ENCODE results near the gene KLHDC3. TPM values are rescaled to one million over a fixed set of nuclear protein-coding genes. Genes with fewer than 3 reads are reported as not detected.

KLHDC3 gene, protein sequence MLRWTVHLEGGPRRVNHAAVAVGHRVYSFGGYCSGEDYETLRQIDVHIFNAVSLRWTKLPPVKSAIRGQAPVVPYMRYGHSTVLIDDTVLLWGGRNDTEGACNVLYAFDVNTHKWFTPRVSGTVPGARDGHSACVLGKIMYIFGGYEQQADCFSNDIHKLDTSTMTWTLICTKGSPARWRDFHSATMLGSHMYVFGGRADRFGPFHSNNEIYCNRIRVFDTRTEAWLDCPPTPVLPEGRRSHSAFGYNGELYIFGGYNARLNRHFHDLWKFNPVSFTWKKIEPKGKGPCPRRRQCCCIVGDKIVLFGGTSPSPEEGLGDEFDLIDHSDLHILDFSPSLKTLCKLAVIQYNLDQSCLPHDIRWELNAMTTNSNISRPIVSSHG
- 52.1 TPM for total RNA-seq

DNA sequence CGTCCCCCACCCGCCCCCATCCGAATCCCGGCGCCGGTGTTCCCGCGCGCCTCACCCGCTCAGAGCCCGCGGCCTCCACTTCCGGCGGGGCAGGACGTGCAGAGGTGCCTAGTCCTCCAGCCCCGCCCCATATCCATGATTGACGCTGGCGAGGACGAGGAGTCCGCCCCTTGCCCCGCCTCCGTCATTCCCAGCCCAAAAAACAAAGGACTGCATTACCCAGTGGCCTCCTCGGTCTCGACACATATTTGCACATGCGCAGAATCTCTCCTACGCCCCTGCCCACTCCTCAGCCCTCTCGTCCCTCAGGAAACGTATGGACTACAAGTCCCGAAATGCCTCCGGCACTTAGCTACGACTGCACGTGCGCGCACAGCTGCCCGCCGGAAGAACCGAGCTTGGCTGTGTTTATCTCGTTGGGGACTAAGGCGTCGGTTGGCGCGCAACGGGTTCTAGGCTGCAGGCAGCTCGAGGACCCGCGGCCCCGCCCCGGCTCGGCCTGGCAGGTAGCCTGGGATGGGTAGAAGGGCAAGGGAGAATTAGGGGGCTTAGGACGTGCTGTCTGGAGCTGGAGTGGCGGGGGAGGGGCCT is at the start of gene KLHDC3, which contains the start of gene MEA1:
Gene KLHDC3, plus strand, starts transcription at position 407 of the 591 bp plus-strand sequence. CDS start 2,944 bp downstream, outside the sequence.
Gene MEA1, minus strand, starts transcription at position 104 of the 591 bp plus-strand sequence. CDS start 133 bp downstream, outside the sequence.
- Histone ChIP-seq H3K4me1 (peaks cover 52% of the 10 kb centered on the region), H3K4me3 (peak within 1 kb of the TSS; percentile 85 to 88), H3K27ac (peak within 1 kb of the TSS; percentile 87), H3K27me3 (no peaks in the 10 kb centered on the region), H3K36me3 (peaks cover 0 to 43% of the 10 kb centered on the region in 2 donors), H3K9me3 (no peaks in the 10 kb centered on the region)
- intact Hi-C loops (cut with DNase I), result loop anchor here (10.0 kb wide), 1 partner anchor 109 kb away; no protein-coding TSS in a partner anchor
- TF ChIP-seq, protein P1, sequence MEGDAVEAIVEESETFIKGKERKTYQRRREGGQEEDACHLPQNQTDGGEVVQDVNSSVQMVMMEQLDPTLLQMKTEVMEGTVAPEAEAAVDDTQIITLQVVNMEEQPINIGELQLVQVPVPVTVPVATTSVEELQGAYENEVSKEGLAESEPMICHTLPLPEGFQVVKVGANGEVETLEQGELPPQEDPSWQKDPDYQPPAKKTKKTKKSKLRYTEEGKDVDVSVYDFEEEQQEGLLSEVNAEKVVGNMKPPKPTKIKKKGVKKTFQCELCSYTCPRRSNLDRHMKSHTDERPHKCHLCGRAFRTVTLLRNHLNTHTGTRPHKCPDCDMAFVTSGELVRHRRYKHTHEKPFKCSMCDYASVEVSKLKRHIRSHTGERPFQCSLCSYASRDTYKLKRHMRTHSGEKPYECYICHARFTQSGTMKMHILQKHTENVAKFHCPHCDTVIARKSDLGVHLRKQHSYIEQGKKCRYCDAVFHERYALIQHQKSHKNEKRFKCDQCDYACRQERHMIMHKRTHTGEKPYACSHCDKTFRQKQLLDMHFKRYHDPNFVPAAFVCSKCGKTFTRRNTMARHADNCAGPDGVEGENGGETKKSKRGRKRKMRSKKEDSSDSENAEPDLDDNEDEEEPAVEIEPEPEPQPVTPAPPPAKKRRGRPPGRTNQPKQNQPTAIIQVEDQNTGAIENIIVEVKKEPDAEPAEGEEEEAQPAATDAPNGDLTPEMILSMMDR (IDR thresholded peaks at IDR 0.05), result no peak
- peak; percentile 85 to 99 for TF ChIP-seq POLR2AphosphoS5 (IDR thresholded peaks at IDR 0.05; ENCODE audit: insufficient read depth in 1 of 2, low read depth in 1 of 2)
- DNase-seq (ENCODE audit: extremely low spot score in 2 of 2), result peak; percentile 100

DNA sequence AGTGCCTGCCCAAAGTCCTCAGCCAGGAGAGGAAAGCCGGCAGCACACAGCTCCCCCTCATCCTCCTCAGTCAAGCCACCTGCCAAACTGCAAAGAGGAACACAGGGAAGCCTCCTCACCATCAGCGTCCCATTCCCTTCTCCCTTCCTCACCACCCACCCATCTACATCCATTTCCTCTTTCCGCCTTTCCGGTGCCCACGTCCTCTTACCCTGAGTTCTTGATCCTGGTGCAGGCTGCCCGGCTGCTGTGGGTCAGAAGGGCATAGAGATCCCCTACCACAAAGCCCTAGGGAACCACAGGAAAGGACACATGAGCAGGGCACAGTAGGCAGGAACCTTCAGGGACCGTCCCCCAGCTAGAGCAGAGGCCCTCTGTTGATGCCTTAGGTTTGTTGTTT is 47.5 kb upstream of the KLHDC3 start:
- H3K9me3 ChIP-seq, result no peaks in the 10 kb centered on the region
- DNase-seq (ENCODE audit: extremely low spot score in 2 of 2), result no peak
- H3K4me1 ChIP-seq, result no peaks in the 10 kb centered on the region
- H3K36me3 ChIP-seq, result peaks cover 0 to 36% of the 10 kb centered on the region in 2 donors
- TF ChIP-seq, protein P1 (IDR thresholded peaks at IDR 0.05), result no peak
- no peak overlapping the region for H3K27ac ChIP-seq
- H3K27me3 ChIP-seq, result no peaks in the 10 kb centered on the region
- no peak overlapping the region for H3K4me3 ChIP-seq
- intact Hi-C loops (cut with DNase I), result no loop called here

DNA sequence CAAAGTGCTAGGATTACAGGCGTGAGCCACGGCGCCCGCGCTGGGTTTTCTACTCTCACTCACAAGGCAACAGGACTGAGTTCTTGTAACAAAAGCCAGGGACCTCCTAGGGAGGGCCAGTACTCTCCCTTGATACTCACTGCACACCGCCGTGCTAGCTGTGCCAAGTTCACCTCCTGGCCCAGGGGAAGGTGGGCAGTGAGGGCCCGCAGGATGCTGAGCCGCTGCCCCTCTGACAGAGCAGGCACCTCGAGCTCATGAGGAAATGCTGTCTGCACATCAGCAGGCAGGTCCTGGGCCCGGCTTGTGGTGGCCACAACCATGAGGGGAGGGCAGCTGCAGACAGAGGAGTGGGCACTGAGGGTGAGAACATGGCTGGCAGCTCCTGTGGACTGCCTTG is 46.8 kb upstream of the KLHDC3 start:
- Histone ChIP-seq H3K36me3 (peaks cover 0 to 36% of the 10 kb centered on the region in 2 donors), H3K4me1 (no peaks in the 10 kb centered on the region), H3K27ac (no peak overlapping the region), H3K4me3 (no peak overlapping the region), H3K27me3 (no peaks in the 10 kb centered on the region), H3K9me3 (no peaks in the 10 kb centered on the region)
- TF ChIP-seq POLR2A (IDR thresholded peaks at IDR 0.05) (no peak), POLR2AphosphoS5 (IDR thresholded peaks at IDR 0.05; ENCODE audit: insufficient read depth in 1 of 2, low read depth in 1 of 2) (no peak)
- TF ChIP-seq, protein P1 (IDR thresholded peaks at IDR 0.05), result no peak
- DNase-seq (ENCODE audit: extremely low spot score in 2 of 2), result no peak
- intact Hi-C loops (cut with DNase I), result no loop called here

- no peaks in the 10 kb centered on the region for H3K9me3 ChIP-seq
- no peaks in the 10 kb centered on the region for H3K4me1 ChIP-seq
- no peak overlapping the region for H3K27ac ChIP-seq
- DNase-seq (ENCODE audit: extremely low spot score in 2 of 2), result no peak
- intact Hi-C loops (cut with DNase I), result no loop called here
- peaks cover 0 to 36% of the 10 kb centered on the region in 2 donors for H3K36me3 ChIP-seq
- no peak overlapping the region for H3K4me3 ChIP-seq
- no peaks in the 10 kb centered on the region for H3K27me3 ChIP-seq
- TF ChIP-seq POLR2AphosphoS5 (IDR thresholded peaks at IDR 0.05; ENCODE audit: insufficient read depth in 1 of 2, low read depth in 1 of 2), result no peak
- TF ChIP-seq, protein P1 (IDR thresholded peaks at IDR 0.05), result no peak
- TF ChIP-seq POLR2A (IDR thresholded peaks at IDR 0.05), result no peak
Observed at GRCh38 chr6:42968126-42968701, 45.8 kb upstream of the KLHDC3 start.

All from vagina (tissue), 2 donors.